ENCODE results near the gene DYNC2H1.

Gene DYNC2H1

GRCh38 chr11:103167166-103167565 lies 57.9 kb downstream of the DYNC2H1 start:
- DNase-seq (ENCODE audit: low read depth): no peak
- H3K4me3 ChIP-seq (ENCODE audit: low read depth, low read length): no peak overlapping the region
- no peak for TF ChIP-seq CTCF (IDR thresholded peaks at IDR 0.05; ENCODE audit: low read depth, low read length, missing control alignments)
- in situ Hi-C loops (cut with HindIII; ENCODE audit: low sequenced_read_pairs): no loop called here

- no peak for DNase-seq (ENCODE audit: low read depth)
- in situ Hi-C loops (cut with HindIII; ENCODE audit: low sequenced_read_pairs): no loop called here
- no peak for TF ChIP-seq CTCF (IDR thresholded peaks at IDR 0.05; ENCODE audit: low read depth, low read length, missing control alignments)
- no peak overlapping the region for H3K4me3 ChIP-seq (ENCODE audit: low read depth, low read length)
Observed at GRCh38 chr11:103170865-103171264, 61.6 kb downstream of the DYNC2H1 start.

GRCh38 chr11:103175461-103176129 lies 66.4 kb downstream of the DYNC2H1 start:
- H3K4me3 ChIP-seq (ENCODE audit: low read depth, low read length): no peak overlapping the region
- DNase-seq (ENCODE audit: low read depth): no peak
- in situ Hi-C loops (cut with HindIII; ENCODE audit: low sequenced_read_pairs): no loop called here
- no peak for TF ChIP-seq CTCF (IDR thresholded peaks at IDR 0.05; ENCODE audit: low read depth, low read length, missing control alignments)

GRCh38 chr11:103183981-103184611 lies 74.9 kb downstream of the DYNC2H1 start:
- DNase-seq (ENCODE audit: low read depth): no peak
- in situ Hi-C loops (cut with HindIII; ENCODE audit: low sequenced_read_pairs): no loop called here
- H3K4me3 ChIP-seq (ENCODE audit: low read depth, low read length): no peak overlapping the region
- TF ChIP-seq CTCF (IDR thresholded peaks at IDR 0.05; ENCODE audit: low read depth, low read length, missing control alignments): no peak

GRCh38 chr11:103202048-103202651 lies 92.9 kb downstream of the DYNC2H1 start:
- TF ChIP-seq CTCF (IDR thresholded peaks at IDR 0.05; ENCODE audit: low read depth, low read length, missing control alignments): peak; percentile 63
- DNase-seq (ENCODE audit: low read depth): peak; percentile 26
- no peak overlapping the region for H3K4me3 ChIP-seq (ENCODE audit: low read depth, low read length)
- in situ Hi-C loops (cut with HindIII; ENCODE audit: low sequenced_read_pairs): no loop called here

GRCh38 chr11:103210543-103210942 lies 101.3 kb downstream of the DYNC2H1 start:
- TF ChIP-seq CTCF (IDR thresholded peaks at IDR 0.05; ENCODE audit: low read depth, low read length, missing control alignments): no peak
- in situ Hi-C loops (cut with HindIII; ENCODE audit: low sequenced_read_pairs): no loop called here
- H3K4me3 ChIP-seq (ENCODE audit: low read depth, low read length): no peak overlapping the region
- no peak for DNase-seq (ENCODE audit: low read depth)

Data from astrocyte of the cerebellum (primary cell).